Progenitor cell of endocrine pancreas (in vitro differentiated cells): ENCODE measurements around the gene CPO. TPM values are rescaled to one million over a fixed set of nuclear protein-coding genes. Genes with fewer than 3 reads are reported as not detected.
"Not testable (repeated sequence)": the region's sequence is repeated elsewhere in the genome, so short reads cannot be mapped to it uniquely, and the experiment has no call there.

Source experiments
- DNase-seq: peaks from one replicate; pipeline ENCODE4 v3.0.0; 2021; ENCODE audit warnings: low spot score; ENCODE audit not compliant: unreplicated experiment
- H3K27ac Mint-ChIP-seq: 2 replicates; pipeline ENCODE4 v1.8.0; 2021; ENCODE audit warnings: mild to moderate bottlenecking, moderate library complexity, mixed read lengths
- H3K27me3 Mint-ChIP-seq: 2 replicates; pipeline ENCODE4 v1.8.0; 2021; ENCODE audit warnings: mixed read lengths
- H3K36me3 Mint-ChIP-seq: 2 replicates; pipeline ENCODE4 v1.8.0; 2022; ENCODE audit warnings: mixed read lengths; ENCODE audit not compliant: insufficient read depth
- H3K4me1 Mint-ChIP-seq: 2 replicates; pipeline ENCODE4 v1.8.0; 2021; ENCODE audit warnings: low read depth, mixed read lengths
- H3K4me3 Mint-ChIP-seq: 2 replicates; pipeline ENCODE4 v1.8.0; 2021; ENCODE audit warnings: low read depth, mild to moderate bottlenecking, moderate library complexity, mixed read lengths
- H3K9me3 Mint-ChIP-seq: 2 replicates; pipeline ENCODE4 v1.8.0; 2021; ENCODE audit warnings: low read depth, mixed read lengths
- total RNA-seq: library from RNA; stranded (reverse); gene quantifications from 2 replicates; pipeline ENCODE4 v1.2.1, GENCODE V29; 2021
- TF ChIP-seq, protein P1 (sequence below): fragments of 200-600 bp; sonication (generic); IDR thresholded peaks from one replicate; pipeline ENCODE4 v1.5.0; 2021; ENCODE audit warnings: antibody characterized with exemption, mild to moderate bottlenecking; ENCODE audit not compliant: unreplicated experiment

Gene CPO
- total RNA-seq, 1 donor from 2014 or later: 0.24 TPM

GRCh38 chr2:206937555-206937954 is 1.8 kb upstream of the CPO start:
- no peak overlapping the region for H3K27ac Mint-ChIP-seq
- TF ChIP-seq, protein P1, sequence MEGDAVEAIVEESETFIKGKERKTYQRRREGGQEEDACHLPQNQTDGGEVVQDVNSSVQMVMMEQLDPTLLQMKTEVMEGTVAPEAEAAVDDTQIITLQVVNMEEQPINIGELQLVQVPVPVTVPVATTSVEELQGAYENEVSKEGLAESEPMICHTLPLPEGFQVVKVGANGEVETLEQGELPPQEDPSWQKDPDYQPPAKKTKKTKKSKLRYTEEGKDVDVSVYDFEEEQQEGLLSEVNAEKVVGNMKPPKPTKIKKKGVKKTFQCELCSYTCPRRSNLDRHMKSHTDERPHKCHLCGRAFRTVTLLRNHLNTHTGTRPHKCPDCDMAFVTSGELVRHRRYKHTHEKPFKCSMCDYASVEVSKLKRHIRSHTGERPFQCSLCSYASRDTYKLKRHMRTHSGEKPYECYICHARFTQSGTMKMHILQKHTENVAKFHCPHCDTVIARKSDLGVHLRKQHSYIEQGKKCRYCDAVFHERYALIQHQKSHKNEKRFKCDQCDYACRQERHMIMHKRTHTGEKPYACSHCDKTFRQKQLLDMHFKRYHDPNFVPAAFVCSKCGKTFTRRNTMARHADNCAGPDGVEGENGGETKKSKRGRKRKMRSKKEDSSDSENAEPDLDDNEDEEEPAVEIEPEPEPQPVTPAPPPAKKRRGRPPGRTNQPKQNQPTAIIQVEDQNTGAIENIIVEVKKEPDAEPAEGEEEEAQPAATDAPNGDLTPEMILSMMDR: no peak
- no peak overlapping the region for H3K4me3 Mint-ChIP-seq
- no peak for DNase-seq
- no peaks in the 10 kb centered on the region for H3K27me3 Mint-ChIP-seq
- no peaks in the 10 kb centered on the region for H3K36me3 Mint-ChIP-seq
- H3K9me3 Mint-ChIP-seq: no peaks in the 10 kb centered on the region
- H3K4me1 Mint-ChIP-seq: no peaks in the 10 kb centered on the region

DNA sequence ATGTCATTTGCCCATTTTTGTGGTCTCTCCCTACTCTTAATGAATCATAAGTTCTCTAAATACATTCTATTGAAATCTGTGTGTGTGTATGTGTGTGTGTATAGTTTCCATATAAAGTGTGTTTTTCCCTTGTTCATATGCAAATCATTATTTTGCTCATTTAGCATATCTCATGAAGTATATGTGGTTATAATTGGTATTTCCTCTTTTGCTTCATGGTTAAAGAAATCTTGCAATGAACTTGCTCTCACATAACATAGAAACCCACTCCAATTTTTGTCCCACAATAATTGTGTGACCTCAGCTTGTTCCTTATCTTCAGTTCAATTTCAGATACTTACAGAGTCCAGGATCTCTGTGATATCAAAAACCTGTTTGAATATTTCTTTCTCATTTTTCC is 1.2 kb downstream of the CPO start:
- Mint-ChIP-seq H3K27ac (no peak overlapping the region), H3K36me3 (no peaks in the 10 kb centered on the region)
- TF ChIP-seq, protein P1: no peak

DNA sequence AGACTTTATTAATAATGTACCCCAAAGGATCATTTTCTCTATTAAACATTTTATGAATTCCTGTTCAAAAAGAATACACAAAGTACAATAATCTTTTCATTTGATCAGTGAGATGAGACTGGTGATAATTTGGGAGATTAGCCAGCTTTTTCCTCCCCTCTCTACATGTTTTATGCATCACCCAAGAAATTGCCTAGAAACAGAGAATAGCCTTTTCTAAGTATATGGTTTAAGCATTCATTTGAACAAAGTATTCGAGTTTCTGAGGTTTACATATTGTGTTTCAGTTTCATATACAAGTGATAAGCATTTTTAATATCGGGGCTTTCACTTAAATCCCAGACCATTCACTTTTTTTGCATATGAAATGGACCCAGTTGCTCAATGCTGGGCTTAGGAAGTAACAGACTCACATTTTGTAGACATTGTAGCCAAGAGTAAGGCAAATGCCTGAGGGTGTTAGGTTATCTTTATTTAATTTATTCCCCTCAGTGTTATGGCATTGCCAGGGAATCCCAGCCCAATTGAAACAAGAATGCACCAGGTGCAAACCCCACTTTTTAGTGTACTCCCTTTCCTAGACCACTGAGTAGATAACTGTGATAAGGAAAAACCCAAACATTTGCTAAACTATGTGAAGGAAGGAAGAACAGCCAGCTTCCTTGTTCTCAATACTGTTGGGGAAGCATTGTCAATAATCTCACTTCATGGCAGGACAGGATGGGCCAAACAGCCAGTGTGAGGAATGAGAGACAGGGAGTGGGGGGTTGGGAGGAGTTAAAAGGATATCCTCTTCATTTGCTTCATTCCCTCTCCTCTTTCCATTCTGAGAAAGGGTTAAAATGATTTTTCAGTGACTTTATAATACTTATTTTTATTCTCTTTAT is 3.5 kb downstream of the CPO start:
- no peaks in the 10 kb centered on the region for H3K27me3 Mint-ChIP-seq
- H3K4me3 Mint-ChIP-seq: no peak overlapping the region
- peaks cover 14% of the 10 kb centered on the region for H3K9me3 Mint-ChIP-seq
- no peaks in the 10 kb centered on the region for H3K4me1 Mint-ChIP-seq
- H3K27ac Mint-ChIP-seq: no peak overlapping the region
- DNase-seq: no peak
- H3K36me3 Mint-ChIP-seq: no peaks in the 10 kb centered on the region
- TF ChIP-seq, protein P1: no peak

More for the DNA sequence above, 1.2 kb downstream of the CPO start:
- DNase-seq: no peak
- no peaks in the 10 kb centered on the region for H3K9me3 Mint-ChIP-seq
- H3K4me3 Mint-ChIP-seq: no peak overlapping the region
- H3K27me3 Mint-ChIP-seq: no peaks in the 10 kb centered on the region
- H3K4me1 Mint-ChIP-seq: no peaks in the 10 kb centered on the region

- DNase-seq, H3K4me1 Mint-ChIP-seq, H3K4me3 Mint-ChIP-seq, H3K36me3 Mint-ChIP-seq, H3K27me3 Mint-ChIP-seq, H3K27ac Mint-ChIP-seq: not testable (repeated sequence)
- peaks cover 25% of the 10 kb centered on the region for H3K9me3 Mint-ChIP-seq
Measured at GRCh38 chr2:206953404-206953803, 14.1 kb downstream of the CPO start.

DNA sequence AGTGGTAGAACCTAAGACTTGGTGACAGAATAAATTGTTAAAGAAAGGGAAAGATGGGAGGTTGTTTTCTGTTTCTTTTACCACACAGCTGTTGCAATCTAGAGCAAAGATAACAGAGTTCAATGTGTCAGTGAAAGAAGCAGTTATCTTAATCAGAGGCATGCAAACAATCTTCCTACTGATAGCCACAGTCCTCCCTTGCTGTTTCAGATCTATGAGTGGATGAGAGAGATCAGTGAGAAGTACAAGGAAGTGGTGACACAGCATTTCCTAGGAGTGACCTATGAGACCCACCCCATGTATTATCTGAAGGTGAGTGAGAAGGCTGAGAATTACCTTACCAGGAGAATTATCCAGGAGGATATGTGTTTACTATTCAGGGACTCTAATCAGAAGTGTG is 15.9 kb downstream of the CPO start:
- Mint-ChIP-seq H3K27ac (no peak overlapping the region), H3K36me3 (peaks cover 6% of the 10 kb centered on the region), H3K27me3 (no peaks in the 10 kb centered on the region), H3K4me3 (no peak overlapping the region), H3K4me1 (peaks cover 4% of the 10 kb centered on the region), H3K9me3 (peaks cover 17% of the 10 kb centered on the region)
- TF ChIP-seq, protein P1: no peak
- no peak for DNase-seq

DNA sequence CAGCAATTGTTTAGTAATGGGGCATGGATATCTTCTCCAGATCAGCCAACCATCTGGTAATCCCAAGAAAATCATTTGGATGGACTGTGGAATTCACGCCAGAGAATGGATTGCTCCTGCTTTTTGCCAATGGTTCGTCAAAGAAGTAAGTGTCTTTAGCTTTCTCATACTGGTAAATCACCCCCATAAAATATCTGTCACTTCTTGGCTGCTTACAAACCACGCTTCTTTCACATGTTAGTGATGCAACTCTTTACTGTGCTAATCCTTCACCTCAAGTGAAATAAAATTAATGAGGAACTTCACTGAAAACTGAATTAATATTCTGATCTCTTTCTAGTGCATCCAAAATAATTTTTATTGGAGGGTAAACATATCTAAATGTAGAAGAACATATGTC is 18.9 kb downstream of the CPO start:
- Mint-ChIP-seq H3K9me3 (peaks cover 9% of the 10 kb centered on the region), H3K4me3 (no peak overlapping the region), H3K27ac (no peak overlapping the region), H3K4me1 (peaks cover 7% of the 10 kb centered on the region), H3K36me3 (peaks cover 4% of the 10 kb centered on the region), H3K27me3 (no peaks in the 10 kb centered on the region)
- TF ChIP-seq, protein P1: no peak
- DNase-seq: no peak
